Loucy (cell line): ENCODE results near the gene RNASE11.

Source experiments
- EZH2phosphoT487 ChIP-seq: fragments of 200-600 bp; IDR thresholded peaks from 2 replicates; pipeline ENCODE4 v1.6.1; 2018; ENCODE audit warnings: antibody characterized with exemption, mild to moderate bottlenecking, moderate library complexity, borderline replicate concordance
- TF ChIP-seq, protein P1 (sequence below): fragments of 200-600 bp; sonication (generic); conservative IDR thresholded peaks from 2 replicates; pipeline ENCODE4 v1.5.1; 2014; ENCODE audit warnings: mild to moderate bottlenecking, antibody characterized with exemption, low read length

DNA sequence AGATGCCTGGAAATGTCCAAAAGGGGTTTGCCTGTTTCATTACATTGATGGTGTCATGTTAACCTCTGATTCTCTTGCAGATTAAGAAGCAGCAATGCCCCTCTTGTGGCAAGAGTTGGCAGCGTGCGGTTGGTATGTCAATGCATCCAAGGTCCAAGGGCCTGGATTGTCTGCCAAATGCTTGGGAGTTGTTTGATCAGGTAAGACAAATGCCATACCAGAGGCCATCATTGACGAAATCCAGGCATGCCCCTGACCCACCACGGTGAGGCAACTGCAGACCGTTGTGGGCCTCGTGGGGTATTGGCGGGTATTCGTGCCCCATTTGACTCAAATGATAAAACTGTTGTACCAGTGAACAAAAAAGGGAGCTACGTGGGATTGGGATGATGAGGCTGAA, 14.8 kb upstream of the RNASE11 start:
- TF ChIP-seq, protein P1, sequence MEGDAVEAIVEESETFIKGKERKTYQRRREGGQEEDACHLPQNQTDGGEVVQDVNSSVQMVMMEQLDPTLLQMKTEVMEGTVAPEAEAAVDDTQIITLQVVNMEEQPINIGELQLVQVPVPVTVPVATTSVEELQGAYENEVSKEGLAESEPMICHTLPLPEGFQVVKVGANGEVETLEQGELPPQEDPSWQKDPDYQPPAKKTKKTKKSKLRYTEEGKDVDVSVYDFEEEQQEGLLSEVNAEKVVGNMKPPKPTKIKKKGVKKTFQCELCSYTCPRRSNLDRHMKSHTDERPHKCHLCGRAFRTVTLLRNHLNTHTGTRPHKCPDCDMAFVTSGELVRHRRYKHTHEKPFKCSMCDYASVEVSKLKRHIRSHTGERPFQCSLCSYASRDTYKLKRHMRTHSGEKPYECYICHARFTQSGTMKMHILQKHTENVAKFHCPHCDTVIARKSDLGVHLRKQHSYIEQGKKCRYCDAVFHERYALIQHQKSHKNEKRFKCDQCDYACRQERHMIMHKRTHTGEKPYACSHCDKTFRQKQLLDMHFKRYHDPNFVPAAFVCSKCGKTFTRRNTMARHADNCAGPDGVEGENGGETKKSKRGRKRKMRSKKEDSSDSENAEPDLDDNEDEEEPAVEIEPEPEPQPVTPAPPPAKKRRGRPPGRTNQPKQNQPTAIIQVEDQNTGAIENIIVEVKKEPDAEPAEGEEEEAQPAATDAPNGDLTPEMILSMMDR = peak; percentile 19; the same call in 1 of the 2 replicates
- no peak for TF ChIP-seq EZH2phosphoT487
